Measurements from ENCODE around the gene ATP10A.

Gene ATP10A

GRCh38 chr15:25667829-25668228 is 195.3 kb downstream of the ATP10A start:
- Histone ChIP-seq H3K4me3 (ENCODE audit: low read depth, low read length) (no peak overlapping the region), H3K27ac (no peak overlapping the region), H3K36me3 (replicated peaks) (no peaks in the 10 kb centered on the region), H3K27me3 (replicated peaks) (no peaks in the 10 kb centered on the region)
- in situ Hi-C loops (cut with HindIII; ENCODE audit: low pct_ligation_motif_present, low sequenced_read_pairs): no loop called here
- no peak for DNase-seq
- no peak for TF ChIP-seq CTCF (IDR thresholded peaks at IDR 0.05; ENCODE audit: low read depth, low read length, missing control alignments)

GRCh38 chr15:25665913-25666312 is 197.2 kb downstream of the ATP10A start:
- Histone ChIP-seq H3K36me3 (replicated peaks) (no peaks in the 10 kb centered on the region), H3K27me3 (replicated peaks) (no peaks in the 10 kb centered on the region), H3K4me3 (ENCODE audit: low read depth, low read length) (no peak overlapping the region), H3K27ac (no peak overlapping the region)
- no peak for DNase-seq
- in situ Hi-C loops (cut with HindIII; ENCODE audit: low pct_ligation_motif_present, low sequenced_read_pairs): no loop called here
- no peak for TF ChIP-seq CTCF (IDR thresholded peaks at IDR 0.05; ENCODE audit: low read depth, low read length, missing control alignments)

GRCh38 chr15:25664761-25665160 is 198.4 kb downstream of the ATP10A start:
- no peak for DNase-seq
- in situ Hi-C loops (cut with HindIII; ENCODE audit: low pct_ligation_motif_present, low sequenced_read_pairs): no loop called here
- Histone ChIP-seq H3K27ac (no peak overlapping the region), H3K27me3 (replicated peaks) (no peaks in the 10 kb centered on the region), H3K36me3 (replicated peaks) (no peaks in the 10 kb centered on the region), H3K4me3 (ENCODE audit: low read depth, low read length) (no peak overlapping the region)
- no peak for TF ChIP-seq CTCF (IDR thresholded peaks at IDR 0.05; ENCODE audit: low read depth, low read length, missing control alignments)

GRCh38 chr15:25663515-25663914 is 199.6 kb downstream of the ATP10A start:
- in situ Hi-C loops (cut with HindIII; ENCODE audit: low pct_ligation_motif_present, low sequenced_read_pairs): no loop called here
- DNase-seq: no peak
- TF ChIP-seq CTCF (IDR thresholded peaks at IDR 0.05; ENCODE audit: low read depth, low read length, missing control alignments): no peak

GRCh38 chr15:25661898-25662297 is 201.2 kb downstream of the ATP10A start:
- H3K36me3 ChIP-seq (replicated peaks): no peaks in the 10 kb centered on the region
- in situ Hi-C loops (cut with HindIII; ENCODE audit: low pct_ligation_motif_present, low sequenced_read_pairs): no loop called here
- H3K4me3 ChIP-seq (ENCODE audit: low read depth, low read length): no peak overlapping the region
- no peak for DNase-seq
- no peak overlapping the region for H3K27ac ChIP-seq
- H3K27me3 ChIP-seq (replicated peaks): no peaks in the 10 kb centered on the region
- TF ChIP-seq CTCF (IDR thresholded peaks at IDR 0.05; ENCODE audit: low read depth, low read length, missing control alignments): peak; percentile 7

More at GRCh38 chr15:25663515-25663914, 199.6 kb downstream of the ATP10A start:
- Histone ChIP-seq H3K4me3 (ENCODE audit: low read depth, low read length) (no peak overlapping the region), H3K27ac (no peak overlapping the region), H3K36me3 (replicated peaks) (no peaks in the 10 kb centered on the region), H3K27me3 (replicated peaks) (no peaks in the 10 kb centered on the region)

GRCh38 chr15:25659251-25659650 is 203.9 kb downstream of the ATP10A start:
- Histone ChIP-seq H3K4me3 (ENCODE audit: low read depth, low read length) (no peak overlapping the region), H3K27ac (no peak overlapping the region), H3K36me3 (replicated peaks) (no peaks in the 10 kb centered on the region), H3K27me3 (replicated peaks) (no peaks in the 10 kb centered on the region)
- in situ Hi-C loops (cut with HindIII; ENCODE audit: low pct_ligation_motif_present, low sequenced_read_pairs): no loop called here
- DNase-seq: no peak
- TF ChIP-seq CTCF (IDR thresholded peaks at IDR 0.05; ENCODE audit: low read depth, low read length, missing control alignments): no peak

All from brain microvascular endothelial cell (primary cell).